Thyroid gland (tissue), 4 donors: ENCODE measurements around the gene TMEM37. TPM values are rescaled to one million over a fixed set of nuclear protein-coding genes. Genes with fewer than 3 reads are reported as not detected.
"Not testable (repeated sequence)": the region's sequence is repeated elsewhere in the genome, so short reads cannot be mapped to it uniquely, and the experiment has no call there.

ENCODE experiments used
- DNase-seq, 2 donors: peaks; one replicate each; pipeline ENCODE4 v3.0.0-alpha.2; 2019
- H3K27ac ChIP-seq, 3 donors: fragments of 200-600 bp; sonication (generic); 1 replicate in 2 of 3; 2 replicates in 1 of 3; pipeline ENCODE4 v1.5.1; 2016 to 2019; ENCODE audit warnings: mild to moderate bottlenecking in 1 of 3, moderate library complexity in 1 of 3
- H3K27me3 ChIP-seq: fragments of 200-600 bp; sonication (generic); one replicate; pipeline ENCODE4 v1.5.1; 2019
- H3K36me3 ChIP-seq, 2 donors: fragments of 200-600 bp; sonication (generic); one replicate each; pipeline ENCODE4 v1.5.1; 2016 to 2019
- H3K4me1 ChIP-seq, 2 donors: fragments of 200-600 bp; sonication (generic); one replicate each; pipeline ENCODE4 v1.5.1; 2017 to 2019
- H3K4me3 ChIP-seq, 3 donors: fragments of 200-600 bp; sonication (generic); replicated peaks in 1 of 3; 1 replicate in 2 of 3; 2 replicates in 1 of 3; pipeline ENCODE4 v1.5.1; 2016; ENCODE audit warnings: mild to moderate bottlenecking in 1 of 3
- H3K9me3 ChIP-seq: fragments of 200-600 bp; sonication (generic); one replicate; pipeline ENCODE4 v1.5.1; 2017
- CTCF ChIP-seq, 6 experiments: fragments of 200-600 bp in 3 of 6; fragments of 450-650 bp in 3 of 6; sonication (generic) in 3 of 6; IDR thresholded peaks; one replicate each; pipeline ENCODE4 v1.5.1; 2016 to 2019; ENCODE audit warnings: antibody characterized with exemption in 6 of 6, mild to moderate bottlenecking in 2 of 6, inconsistent platforms in 1 of 6, moderate library complexity in 1 of 6
- POLR2A ChIP-seq, 2 donors: fragments of 450-650 bp; IDR thresholded peaks; one replicate each; pipeline ENCODE4 v1.6.1; 2017; ENCODE audit warnings: antibody characterized with exemption in 2 of 2, mild to moderate bottlenecking in 2 of 2, moderate library complexity in 1 of 2
- WGBS, 2 donors: methylation state at CpG; one replicate each; pipeline ENCODE4 v1.1.5; 2017; 5-methylcytosine and 5-hydroxymethylcytosine counted together
- intact Hi-C: fragments of 100-400 bp; cut with DNase I; formaldehyde crosslinking; loops from one replicate; pipeline ENCODE4 v1.15.1; 2023
- total RNA-seq, 4 donors: library from RNA; depleted of rRNA; stranded (reverse); fragments of >200 nt; gene quantifications; one replicate each; pipeline ENCODE4 v1.2.3, GENCODE V29; 2016

Gene TMEM37
- total RNA-seq, 4 donors from 2014 or later, result 34.4 to 50.2 (median 43.1) TPM

DNA sequence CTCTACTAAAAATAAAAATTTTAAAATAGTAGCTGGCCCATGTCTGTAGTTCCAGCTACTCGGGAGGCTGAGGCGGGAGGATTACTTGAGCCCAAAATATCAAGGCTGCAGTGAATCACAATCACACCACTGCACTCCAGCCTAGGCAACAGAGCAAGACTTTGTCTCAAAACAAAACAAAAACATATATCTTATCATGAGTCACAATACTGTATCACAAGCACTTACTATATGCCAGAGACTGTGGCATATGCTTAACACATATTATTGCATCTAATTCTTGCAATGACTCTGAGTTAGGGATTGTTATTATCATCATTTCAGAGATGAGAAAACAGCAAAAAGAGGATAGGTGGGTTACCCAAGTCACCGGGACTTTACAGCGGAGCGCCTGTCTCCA lies 29.5 kb upstream of the TMEM37 start:
- Histone ChIP-seq H3K4me3 (no peak overlapping the region), H3K27ac (peak overlapping the region in 1 of 3 donors; percentile 58), H3K4me1 (peaks cover 4 to 5% of the 10 kb centered on the region in 2 donors), H3K36me3 (no peaks in the 10 kb centered on the region), H3K27me3 (no peaks in the 10 kb centered on the region), H3K9me3 (no peaks in the 10 kb centered on the region)
- no peak for TF ChIP-seq POLR2A (IDR thresholded peaks at IDR 0.05)
- TF ChIP-seq CTCF (IDR thresholded peaks at IDR 0.05), result no peak
- intact Hi-C loops, result no loop called here
- 93 to 97% methylated on average over 5 of the region's 5 CpGs for WGBS, 2 donors
- DNase-seq, result no peak

DNA sequence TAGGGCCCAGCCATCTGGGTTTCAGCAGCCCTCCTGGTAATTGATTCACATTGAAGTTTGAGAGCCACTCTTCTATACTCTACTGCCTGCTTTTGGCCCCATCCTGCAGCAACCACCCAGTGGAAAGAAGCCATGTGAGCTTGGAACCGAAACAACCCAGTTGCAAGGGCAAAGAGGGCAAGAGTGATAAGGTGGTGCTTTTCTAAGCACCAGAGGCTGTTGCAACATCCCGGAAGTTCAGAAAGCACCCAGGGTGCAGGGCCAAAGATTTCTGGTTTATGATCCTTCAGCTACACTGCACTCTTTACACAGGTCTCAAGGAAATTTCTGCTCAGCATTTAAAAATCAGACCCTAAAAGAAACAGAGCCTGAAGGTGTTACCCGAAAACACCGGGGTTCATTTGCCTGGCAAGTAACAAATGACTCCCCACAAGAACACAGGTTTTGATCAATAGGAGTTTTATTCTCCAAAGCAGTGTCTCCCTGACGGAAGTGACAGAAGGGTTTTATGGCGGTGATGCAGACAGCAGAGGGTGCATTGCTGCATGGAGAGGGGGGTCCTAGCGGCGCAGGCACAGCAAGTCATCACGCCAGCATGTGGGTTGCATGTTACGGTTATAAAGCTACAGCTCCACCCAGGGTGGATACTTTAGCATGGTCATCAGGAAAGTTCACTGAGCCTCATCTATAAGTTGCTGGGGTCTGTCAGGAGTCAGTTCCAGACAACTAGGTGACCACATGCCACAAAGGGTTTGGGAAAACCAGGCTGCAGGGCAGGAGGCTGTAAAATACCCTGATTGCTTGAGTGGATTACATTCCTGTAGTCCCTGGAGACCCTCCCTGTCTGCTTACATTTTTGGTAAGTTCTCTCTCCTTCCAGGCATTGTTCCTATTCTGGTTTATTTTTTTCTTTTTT lies 28.8 kb upstream of the TMEM37 start:
- Histone ChIP-seq H3K27ac (peak overlapping the region in 1 of 3 donors; percentile 58), H3K4me1 (peaks cover 4 to 5% of the 10 kb centered on the region in 2 donors), H3K9me3 (no peaks in the 10 kb centered on the region), H3K36me3 (no peaks in the 10 kb centered on the region), H3K4me3 (no peak overlapping the region), H3K27me3 (no peaks in the 10 kb centered on the region)
- intact Hi-C loops, result no loop called here
- peak; percentile 66 to 77 for DNase-seq
- TF ChIP-seq POLR2A (IDR thresholded peaks at IDR 0.05), result no peak
- TF ChIP-seq CTCF (IDR thresholded peaks at IDR 0.05), result no peak
- WGBS, 2 donors, result 76 to 80% methylated on average over 10 of the region's 10 CpGs

DNA sequence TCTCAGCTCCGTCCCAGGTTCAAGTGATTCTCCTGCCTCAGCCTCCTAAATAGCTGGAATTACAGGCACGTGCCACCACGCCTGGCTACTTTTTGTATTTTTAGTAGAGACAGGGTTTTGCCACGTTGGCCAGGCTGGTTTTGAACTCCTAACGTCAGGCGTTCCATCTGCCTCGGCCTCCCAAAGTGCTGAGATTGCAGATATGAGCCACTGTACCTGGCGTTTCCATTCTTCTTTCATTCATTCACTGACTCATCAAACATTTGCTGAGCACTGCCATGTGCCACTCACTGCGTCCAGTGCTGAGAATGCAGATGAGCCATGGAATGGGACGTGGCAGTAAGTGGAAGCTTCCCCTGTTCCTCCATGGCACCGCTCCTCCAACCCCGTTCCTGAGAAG lies 28.0 kb upstream of the TMEM37 start:
- DNase-seq, H3K36me3 ChIP-seq, H3K9me3 ChIP-seq, H3K27me3 ChIP-seq, intact Hi-C loops, H3K27ac ChIP-seq, H3K4me3 ChIP-seq, H3K4me1 ChIP-seq: not testable (repeated sequence)
- WGBS, 2 donors, result 83 to 86% methylated on average over 12 of the region's 12 CpGs

DNA sequence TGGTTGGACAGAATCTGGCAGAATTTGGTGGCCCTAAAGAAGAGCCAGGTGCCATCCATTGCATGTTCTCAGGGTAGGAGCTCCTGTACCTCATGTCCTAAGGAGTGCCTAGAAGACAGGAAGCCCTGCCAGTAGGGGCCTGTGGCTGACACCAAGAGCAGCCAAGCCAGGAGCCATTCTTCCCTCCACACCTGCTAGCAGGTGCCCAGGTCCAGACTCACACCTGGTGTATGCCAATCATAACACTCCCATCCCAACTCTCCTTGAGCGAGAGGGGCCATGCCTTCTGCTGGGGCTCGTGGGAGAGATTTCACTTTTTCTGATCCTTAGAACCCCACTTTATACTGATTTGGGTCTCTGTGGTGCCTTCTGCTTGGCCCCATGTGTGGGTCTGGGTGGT lies 26.5 kb upstream of the TMEM37 start:
- no peak overlapping the region for H3K4me3 ChIP-seq
- peaks cover 4 to 9% of the 10 kb centered on the region in 2 donors for H3K4me1 ChIP-seq
- TF ChIP-seq POLR2A (IDR thresholded peaks at IDR 0.05) (no peak), CTCF (IDR thresholded peaks at IDR 0.05) (no peak)
- H3K9me3 ChIP-seq, result no peaks in the 10 kb centered on the region
- no peaks in the 10 kb centered on the region for H3K27me3 ChIP-seq
- 100% methylated on average over 2 of the region's 2 CpGs for WGBS, 2 donors
- intact Hi-C loops, result no loop called here
- H3K27ac ChIP-seq, result no peak overlapping the region
- no peaks in the 10 kb centered on the region for H3K36me3 ChIP-seq
- no peak for DNase-seq

- no peak overlapping the region for H3K27ac ChIP-seq
These were observed 24.0 kb upstream of the TMEM37 start for GRCh38 chr2:119407430-119408220.

More at GRCh38 chr2:119407430-119408220, 24.0 kb upstream of the TMEM37 start:
- H3K4me1 ChIP-seq, result peaks cover 4 to 9% of the 10 kb centered on the region in 2 donors
- no peak overlapping the region for H3K4me3 ChIP-seq
- DNase-seq, result peak; percentile 45 to 55
- 66 to 75% methylated on average over 5 to 7 of the region's 7 CpGs for WGBS, 2 donors
- H3K27me3 ChIP-seq, result no peaks in the 10 kb centered on the region
- intact Hi-C loops, result loop anchor here (2.0 kb wide), 1 partner anchor 69 kb away; no protein-coding TSS in a partner anchor
- no peaks in the 10 kb centered on the region for H3K36me3 ChIP-seq
- no peak for TF ChIP-seq POLR2A (IDR thresholded peaks at IDR 0.05)
- TF ChIP-seq CTCF (IDR thresholded peaks at IDR 0.05), result peak; percentile 41 to 97 (median 84)
- H3K9me3 ChIP-seq, result no peaks in the 10 kb centered on the region
